IMR-90 (cell line): ENCODE results near the gene B3GALNT1. TPM values are rescaled to one million over a fixed set of nuclear protein-coding genes. Genes with fewer than 3 reads are reported as not detected.

Experiments
- ATAC-seq: fragments of 200-7000 bp; cut with Tn5 transposase; 2 replicates; pipeline ENCODE4 v1.9.1; 2020; ENCODE audit warnings: low read depth, mild to moderate bottlenecking, moderate library complexity
- BruUV-seq: library from RNA; stranded (reverse); fragments of 400-500 nt; replicated peaks from 2 replicates; lab custom pipeline; 2021; lab: Mats Ljungman, UMichigan
- CTCF ChIA-PET: fragments of 300-600 bp; formaldehyde crosslinking; extraction: SDS; loops from one replicate; lab custom pipeline; 2021; ENCODE audit warnings: antibody characterized with exemption; lab: Yijun Ruan, JAX
- POLR2A ChIA-PET: fragments of 300-600 bp; sonication (Branson Sonifier 250); formaldehyde crosslinking; loops from one replicate; lab custom pipeline; 2022; ENCODE audit warnings: antibody characterized with exemption; ENCODE audit not compliant: unreplicated experiment; lab: Charles Lee
- DNase-seq: peaks from one replicate; pipeline ENCODE4 v3.0.0; 2013
- H2AFZ ChIP-seq: replicated peaks from 2 replicates; pipeline ENCODE3; 2013; ENCODE audit warnings: low read length, mild to moderate bottlenecking; ENCODE audit not compliant: poor library complexity
- H2AK5ac ChIP-seq: 2 replicates; pipeline ENCODE4 v1.6.1; 2013; ENCODE audit warnings: low read depth, low read length, inconsistent platforms
- H2AK9ac ChIP-seq: replicated peaks from 2 replicates; pipeline ENCODE3; 2013; ENCODE audit warnings: mild to moderate bottlenecking, low read depth, low read length, moderate library complexity; ENCODE audit not compliant: poor library complexity
- H2BK120ac ChIP-seq: 2 replicates; pipeline ENCODE4 v1.6.1; 2013; ENCODE audit warnings: low read depth, low read length, inconsistent platforms
- H2BK15ac ChIP-seq: 3 replicates; pipeline ENCODE4 v1.6.1; 2013; ENCODE audit warnings: low read depth, low read length, inconsistent platforms
- H2BK20ac ChIP-seq: 2 replicates; pipeline ENCODE4 v1.6.1; 2013; ENCODE audit warnings: low read depth, mild to moderate bottlenecking, inconsistent platforms, low read length, moderate library complexity
- H2BK5ac ChIP-seq: 2 replicates; pipeline ENCODE4 v1.6.1; 2013; ENCODE audit warnings: mild to moderate bottlenecking, low read depth, low read length, inconsistent platforms; ENCODE audit not compliant: poor library complexity, severe bottlenecking
- H3K14ac ChIP-seq: replicated peaks from 2 replicates; pipeline ENCODE4 v1.6.1; 2013; ENCODE audit warnings: low read depth, low read length, inconsistent platforms
- H3K18ac ChIP-seq: 2 replicates; pipeline ENCODE4 v1.6.1; 2013; ENCODE audit warnings: low read depth, low read length, control low read depth
- H3K23ac ChIP-seq: 2 replicates; pipeline ENCODE4 v1.6.1; 2013; ENCODE audit warnings: low read depth, low read length, inconsistent platforms
- H3K27ac ChIP-seq: 2 replicates; pipeline ENCODE4 v1.5.1; 2013; ENCODE audit warnings: mild to moderate bottlenecking, control low read depth, low read length; ENCODE audit not compliant: insufficient read depth
- H3K27me3 ChIP-seq: 2 replicates; pipeline ENCODE4 v1.6.1; 2013; ENCODE audit warnings: low read length; ENCODE audit not compliant: control insufficient read depth, insufficient read depth
- H3K36me3 ChIP-seq: 2 replicates; pipeline ENCODE4 v1.6.1; 2013; ENCODE audit warnings: low read length, mixed read lengths; ENCODE audit not compliant: control insufficient read depth, insufficient read depth
- H3K4ac ChIP-seq: 2 replicates; pipeline ENCODE4 v1.6.1; 2013; ENCODE audit warnings: low read depth, low read length, inconsistent platforms
- H3K4me1 ChIP-seq: 2 replicates; pipeline ENCODE4 v1.6.1; 2013; ENCODE audit warnings: low read length, mixed read lengths; ENCODE audit not compliant: control insufficient read depth, insufficient read depth
- H3K4me2 ChIP-seq: 2 replicates; pipeline ENCODE4 v1.6.1; 2013; ENCODE audit warnings: low read depth, mild to moderate bottlenecking, control low read depth, low read length, moderate library complexity
- H3K4me3 ChIP-seq: 2 replicates; pipeline ENCODE4 v1.5.1; 2013; ENCODE audit warnings: low read depth, mild to moderate bottlenecking, control low read depth, low read length, moderate library complexity; ENCODE audit not compliant: insufficient read depth
- H3K56ac ChIP-seq: 2 replicates; pipeline ENCODE4 v1.6.1; 2013; ENCODE audit warnings: low read length, inconsistent platforms; ENCODE audit not compliant: insufficient read depth; ENCODE audit errors: extremely low read depth
- H3K79me1 ChIP-seq, 2 experiments: 2 replicates each; pipeline ENCODE4 v1.6.1; 2013; ENCODE audit warnings: low read length in 2 of 2, inconsistent platforms in 1 of 2, low read depth in 1 of 2
- H3K9ac ChIP-seq: 2 replicates; pipeline ENCODE4 v1.6.1; 2013; ENCODE audit warnings: low read depth, low read length, control low read depth
- H3K9me1 ChIP-seq: 2 replicates; pipeline ENCODE4 v1.6.1; 2013; ENCODE audit warnings: low read length, inconsistent platforms; ENCODE audit not compliant: insufficient read depth
- H3K9me3 ChIP-seq: 2 replicates; pipeline ENCODE4 v1.6.1; 2013; ENCODE audit warnings: low read length; ENCODE audit not compliant: control insufficient read depth, insufficient read depth
- H4K20me1 ChIP-seq: 2 replicates; pipeline ENCODE4 v1.6.1; 2013; ENCODE audit warnings: low read length, inconsistent platforms; ENCODE audit not compliant: insufficient read depth
- H4K5ac ChIP-seq: 2 replicates; pipeline ENCODE4 v1.6.1; 2013; ENCODE audit warnings: mild to moderate bottlenecking, low read depth, low read length, control low read depth
- H4K8ac ChIP-seq, 2 experiments: 2 replicates each; pipeline ENCODE4 v1.6.1; 2013; ENCODE audit warnings: low read depth in 2 of 2, low read length in 2 of 2, control low read depth in 1 of 2, inconsistent platforms in 1 of 2
- H4K91ac ChIP-seq: 2 replicates; pipeline ENCODE4 v1.6.1; 2013; ENCODE audit warnings: low read depth, low read length, inconsistent platforms; ENCODE audit not compliant: insufficient read depth
- CEBPB ChIP-seq: IDR thresholded peaks from 2 replicates; pipeline ENCODE4 v1.6.1; 2012; ENCODE audit warnings: low read depth, low read length, improper control_type of control experiment
- CHD1 ChIP-seq: IDR thresholded peaks from 2 replicates; pipeline ENCODE4 v1.6.1; 2012; ENCODE audit warnings: low read depth, low read length, improper control_type of control experiment
- CTCF ChIP-seq: conservative IDR thresholded peaks from 2 replicates; pipeline ENCODE4 v1.5.1; 2012; ENCODE audit warnings: mild to moderate bottlenecking, low read depth, low read length, improper control_type of control experiment
- ELK1 ChIP-seq: fragments of 150-350 bp; IDR thresholded peaks from 2 replicates; pipeline ENCODE4 v1.6.1; 2016; ENCODE audit warnings: low read depth, mild to moderate bottlenecking, low read length, moderate library complexity, borderline replicate concordance
- MXI1 ChIP-seq: IDR thresholded peaks from 2 replicates; pipeline ENCODE4 v1.6.1; 2012; ENCODE audit warnings: low read depth, mild to moderate bottlenecking, low read length, moderate library complexity, borderline replicate concordance
- NFE2L2 ChIP-seq: fragments of 150-350 bp; IDR thresholded peaks from 2 replicates; pipeline ENCODE4 v1.6.1; 2016; ENCODE audit warnings: low read depth, mild to moderate bottlenecking, low read length
- POLR2A ChIP-seq: IDR thresholded peaks from 2 replicates; pipeline ENCODE4 v1.6.1; 2012; ENCODE audit warnings: mild to moderate bottlenecking, low read depth, low read length
- RAD21 ChIP-seq: IDR thresholded peaks from 2 replicates; pipeline ENCODE4 v1.6.1; 2012; ENCODE audit warnings: low read length, improper control_type of control experiment
- RCOR1 ChIP-seq: IDR thresholded peaks from 2 replicates; pipeline ENCODE4 v1.6.1; 2012; ENCODE audit warnings: mild to moderate bottlenecking, low read length, improper control_type of control experiment; ENCODE audit not compliant: insufficient replicate concordance
- RFX5 ChIP-seq: IDR thresholded peaks from 2 replicates; pipeline ENCODE4 v1.8.0; 2012; ENCODE audit warnings: low read depth, mild to moderate bottlenecking, low read length, moderate library complexity
- SMC3 ChIP-seq: fragments of 150-350 bp; IDR thresholded peaks from 2 replicates; pipeline ENCODE4 v1.6.1; 2016; ENCODE audit warnings: low read depth, mild to moderate bottlenecking, antibody characterized with exemption, low read length, moderate library complexity
- WGBS, 2 experiments: methylation state at CpG; one replicate each; pipeline versions ENCODE4 v1.1.5 to v1.1.7; 2013; ENCODE audit warnings: missing lambda C conversion rate in 2 of 2; ENCODE audit not compliant: insufficient read length in 1 of 2; ENCODE audit errors: extremely low coverage in 2 of 2; 5-methylcytosine and 5-hydroxymethylcytosine counted together
- dilution Hi-C: fragments of 300-500 bp; cut with HindIII; formaldehyde crosslinking; loops from one replicate; pipeline ENCODE4 v1.14.3; 2018; ENCODE audit warnings: low sequenced_read_pairs; ENCODE audit not compliant: unreplicated experiment
- in situ Hi-C: fragments of 300-500 bp; cut with MboI; formaldehyde crosslinking; loops from 3 replicates; pipeline ENCODE4 v1.14.3; 2019; ENCODE audit warnings: low sequenced_read_pairs, inconsistent platforms, mixed read lengths
- intact Hi-C: fragments of 100-400 bp; cut with micrococcal nuclease; formaldehyde crosslinking; loops from 2 replicates; pipeline ENCODE4 v1.10.0; 2022
- polyA plus RNA-seq, 3 experiments: library from polyadenylated mRNA; depleted of rRNA; stranded (reverse); fragments of >200 nt; gene quantifications; 2 replicates each; pipeline ENCODE4 v1.2.3, GENCODE V29; 2012; ENCODE audit warnings: low replicate concordance in 1 of 3
- total RNA-seq: library from RNA; depleted of rRNA; stranded (reverse); fragments of >200 nt; gene quantifications from 2 replicates; pipeline ENCODE4 v1.2.3, GENCODE V29; 2012

The B3GALNT1 gene
- total and polyA plus RNA-seq, 2 of the 4 experiments (the other 2 are of a cell fraction): 5.6 to 8.2 TPM

- Histone ChIP-seq H4K91ac (no peak overlapping the region), H3K4me1 (no peaks in the 10 kb centered on the region), H2AFZ (no peak overlapping the region), H3K4me3 (no peak overlapping the region), H4K5ac (no peak overlapping the region), H3K14ac (no peak overlapping the region), H3K27ac (no peak overlapping the region), H2BK5ac (no peak overlapping the region), H2AK5ac (no peak overlapping the region), H3K27me3 (no peaks in the 10 kb centered on the region), H3K4ac (no peak overlapping the region), H2AK9ac (no peak overlapping the region), H3K9ac (no peak overlapping the region), H3K18ac (no peak overlapping the region), H2BK120ac (no peak overlapping the region), H3K9me3 (no peaks in the 10 kb centered on the region), H2BK20ac (no peak overlapping the region), H3K79me1 (no peaks in the 10 kb centered on the region), H3K56ac (no peak overlapping the region), H3K36me3 (no peaks in the 10 kb centered on the region), H3K23ac (no peak overlapping the region), H3K4me2 (no peak overlapping the region), H3K9me1 (no peaks in the 10 kb centered on the region), H4K20me1 (no peaks in the 10 kb centered on the region), H2BK15ac (no peak overlapping the region), H4K8ac (no peak overlapping the region)
- CTCF ChIA-PET: no interaction called here
- dilution Hi-C loops (no loop called here), in situ Hi-C loops (no loop called here), intact Hi-C loops (no loop called here)
- no peak for ATAC-seq
- no TSS peak for BruUV-seq
- 20% methylated on average over 1 of the region's 1 CpG; no CpG with 5 or more reads in 1 of the 2 experiments for WGBS, 2 experiments
- DNase-seq: no peak
- TF ChIP-seq RCOR1 (no peak), RAD21 (no peak), SMC3 (no peak), CTCF (no peak), CHD1 (no peak), RFX5 (no peak), NFE2L2 (no peak), ELK1 (no peak), POLR2A (no peak), MXI1 (no peak), CEBPB (no peak)
- POLR2A ChIA-PET: no interaction called here
Measured at GRCh38 chr3:161067335-161067734, 37.8 kb downstream of the B3GALNT1 start.
